Osteoblast (primary cell): ENCODE data around the gene RIMBP2. TPM values are rescaled to one million over a fixed set of nuclear protein-coding genes. Genes with fewer than 3 reads are reported as not detected.

Experiments
- DNase-seq: peaks from one replicate; pipeline ENCODE4 v3.0.0; 2011; ENCODE audit warnings: low spot score, mixed read lengths; ENCODE audit not compliant: insufficient read length; ENCODE audit errors: missing footprints
- H2AFZ ChIP-seq: 2 replicates; pipeline ENCODE4 v1.6.0; 2011; ENCODE audit warnings: mild to moderate bottlenecking, low read length
- H3K27ac ChIP-seq: 2 replicates; pipeline ENCODE4 v1.5.1; 2011; ENCODE audit warnings: mild to moderate bottlenecking, low read depth, low read length, moderate library complexity
- H3K27me3 ChIP-seq: 2 replicates; pipeline ENCODE4 v1.6.0; 2012; ENCODE audit warnings: mild to moderate bottlenecking, control low read depth, inconsistent platforms, low read length, moderate library complexity; ENCODE audit not compliant: insufficient read depth
- H3K36me3 ChIP-seq: 2 replicates; pipeline ENCODE4 v1.5.1; 2011; ENCODE audit warnings: mild to moderate bottlenecking, low read length, control low read depth, moderate library complexity; ENCODE audit not compliant: insufficient read depth
- H3K4me1 ChIP-seq: 2 replicates; pipeline ENCODE4 v1.5.1; 2011; ENCODE audit warnings: mild to moderate bottlenecking, low read length, control low read depth, moderate library complexity; ENCODE audit not compliant: insufficient read depth
- H3K4me2 ChIP-seq: 2 replicates; pipeline ENCODE4 v1.6.0; 2011; ENCODE audit warnings: mild to moderate bottlenecking, low read length; ENCODE audit not compliant: insufficient read depth
- H3K4me3 ChIP-seq: fragments of 200-600 bp; sonication (generic); 3 replicates; pipeline ENCODE4 v1.5.1; 2012; ENCODE audit warnings: mild to moderate bottlenecking, low read length, inconsistent platforms; ENCODE audit not compliant: insufficient read depth
- H3K79me2 ChIP-seq: 2 replicates; pipeline ENCODE4 v1.6.0; 2012; ENCODE audit warnings: mild to moderate bottlenecking, low read length, control low read depth, inconsistent platforms; ENCODE audit not compliant: insufficient read depth
- H3K9me3 ChIP-seq: 2 replicates; pipeline ENCODE4 v1.5.1; 2011; ENCODE audit warnings: low read depth, low read length, control low read depth
- H4K20me1 ChIP-seq: 2 replicates; pipeline ENCODE4 v1.6.0; 2012; ENCODE audit warnings: mild to moderate bottlenecking, low read length, control low read depth; ENCODE audit not compliant: insufficient read depth
- CTCF ChIP-seq: IDR thresholded peaks from 2 replicates; pipeline ENCODE4 v1.5.1; 2011; ENCODE audit warnings: mild to moderate bottlenecking, low read depth, low read length, moderate library complexity; ENCODE audit errors: extremely low read depth
- total RNA-seq: library from RNA; depleted of rRNA; stranded (reverse); fragments of >200 nt; gene quantifications from 2 replicates; pipeline ENCODE4 v1.2.3, GENCODE V29; 2012

RIMBP2 gene
- total RNA-seq, 1 donor: not detected

GRCh38 chr12:130524759-130525158 is 191.3 kb downstream of the RIMBP2 start:
- no peak for DNase-seq
- no peak for TF ChIP-seq CTCF
- Histone ChIP-seq H2AFZ (no peak overlapping the region), H3K4me1 (no peaks in the 10 kb centered on the region), H4K20me1 (no peaks in the 10 kb centered on the region), H3K4me3 (no peak overlapping the region), H3K27me3 (no peaks in the 10 kb centered on the region), H3K27ac (no peak overlapping the region), H3K36me3 (no peaks in the 10 kb centered on the region), H3K79me2 (no peaks in the 10 kb centered on the region), H3K9me3 (no peaks in the 10 kb centered on the region), H3K4me2 (no peak overlapping the region)

GRCh38 chr12:130523863-130524614 is 192.1 kb downstream of the RIMBP2 start:
- Histone ChIP-seq H3K27ac (no peak overlapping the region), H3K27me3 (no peaks in the 10 kb centered on the region)

GRCh38 chr12:130523208-130523607 is 192.9 kb downstream of the RIMBP2 start:
- Histone ChIP-seq H3K9me3 (no peaks in the 10 kb centered on the region), H3K4me2 (no peak overlapping the region), H3K36me3 (no peaks in the 10 kb centered on the region), H3K4me1 (no peaks in the 10 kb centered on the region), H3K27ac (no peak overlapping the region), H3K79me2 (no peaks in the 10 kb centered on the region), H3K4me3 (no peak overlapping the region), H4K20me1 (no peaks in the 10 kb centered on the region), H2AFZ (no peak overlapping the region), H3K27me3 (no peaks in the 10 kb centered on the region)
- no peak for TF ChIP-seq CTCF
- no peak for DNase-seq

More at GRCh38 chr12:130523863-130524614, 192.1 kb downstream of the RIMBP2 start:
- no peak for DNase-seq
- Histone ChIP-seq H3K4me3 (no peak overlapping the region), H3K4me1 (no peaks in the 10 kb centered on the region), H3K9me3 (no peaks in the 10 kb centered on the region), H2AFZ (no peak overlapping the region), H3K79me2 (no peaks in the 10 kb centered on the region), H3K36me3 (no peaks in the 10 kb centered on the region), H3K4me2 (no peak overlapping the region), H4K20me1 (no peaks in the 10 kb centered on the region)
- no peak for TF ChIP-seq CTCF

GRCh38 chr12:130522244-130522834 is 193.8 kb downstream of the RIMBP2 start:
- Histone ChIP-seq H3K36me3 (no peaks in the 10 kb centered on the region), H3K4me3 (no peak overlapping the region), H3K4me2 (no peak overlapping the region), H3K27ac (no peak overlapping the region), H2AFZ (no peak overlapping the region), H4K20me1 (no peaks in the 10 kb centered on the region), H3K27me3 (no peaks in the 10 kb centered on the region), H3K9me3 (no peaks in the 10 kb centered on the region), H3K4me1 (no peaks in the 10 kb centered on the region), H3K79me2 (no peaks in the 10 kb centered on the region)
- no peak for TF ChIP-seq CTCF
- no peak for DNase-seq
